Measurements from ENCODE around the gene CDR2.
"Not testable (repeated sequence)": the region's sequence is repeated elsewhere in the genome, so short reads cannot be mapped to it uniquely, and the experiment has no call there.

CDR2 gene

GRCh38 chr16:22379656-22380055 is 5.2 kb upstream of the CDR2 start:
- DNase-seq (ENCODE audit: insufficient read length, low spot score) (no peak), FAIRE-seq (no peak)

- FAIRE-seq: no peak
- no peak for DNase-seq (ENCODE audit: insufficient read length, low spot score)
Observed at GRCh38 chr16:22375963-22376640, 1.7 kb upstream of the CDR2 start.

GRCh38 chr16:22375117-22375962 is 921 bp upstream of the CDR2 start:
- no peak for DNase-seq (ENCODE audit: insufficient read length, low spot score)

GRCh38 chr16:22373662-22374310 is 633 bp downstream of the CDR2 start:
- DNase-seq (ENCODE audit: insufficient read length, low spot score) (no peak), FAIRE-seq (no peak)

More at GRCh38 chr16:22375117-22375962, 921 bp upstream of the CDR2 start:
- no peak for FAIRE-seq

GRCh38 chr16:22372882-22373661 is 1.3 kb downstream of the CDR2 start:
- DNase-seq (ENCODE audit: insufficient read length, low spot score): no peak

GRCh38 chr16:22370038-22370820 is 4.2 kb downstream of the CDR2 start:
- FAIRE-seq (no peak), DNase-seq (ENCODE audit: insufficient read length, low spot score) (no peak)

More at GRCh38 chr16:22372882-22373661, 1.3 kb downstream of the CDR2 start:
- no peak for FAIRE-seq

- DNase-seq (ENCODE audit: insufficient read length, low spot score) (no peak), FAIRE-seq (no peak)
Observed at GRCh38 chr16:22369221-22369811, 5.1 kb downstream of the CDR2 start.

GRCh38 chr16:22368200-22368826 is 6.1 kb downstream of the CDR2 start:
- not testable (repeated sequence) for DNase-seq (ENCODE audit: insufficient read length, low spot score); FAIRE-seq

- FAIRE-seq (no peak), DNase-seq (ENCODE audit: insufficient read length, low spot score) (no peak)
Observed at GRCh38 chr16:22366889-22367288, 7.5 kb downstream of the CDR2 start.

- FAIRE-seq (no peak), DNase-seq (ENCODE audit: insufficient read length, low spot score) (no peak)
Observed at GRCh38 chr16:22366371-22366770, 8.0 kb downstream of the CDR2 start.

- FAIRE-seq (no peak), DNase-seq (ENCODE audit: insufficient read length, low spot score) (no peak)
Observed at GRCh38 chr16:22364241-22364640, 10.2 kb downstream of the CDR2 start.

GRCh38 chr16:22360963-22361659 is 13.3 kb downstream of the CDR2 start:
- DNase-seq (ENCODE audit: insufficient read length, low spot score) (no peak), FAIRE-seq (no peak)

- DNase-seq (ENCODE audit: insufficient read length, low spot score) (no peak), FAIRE-seq (no peak)
Observed at GRCh38 chr16:22359679-22360078, 14.7 kb downstream of the CDR2 start.

- no peak for DNase-seq (ENCODE audit: insufficient read length, low spot score)
- no peak for FAIRE-seq
Observed at GRCh38 chr16:22358000-22358399, 16.4 kb downstream of the CDR2 start.

- FAIRE-seq: no peak
- no peak for DNase-seq (ENCODE audit: insufficient read length, low spot score)
Observed at GRCh38 chr16:22357635-22357971, 16.8 kb downstream of the CDR2 start.

- FAIRE-seq: no peak
- DNase-seq (ENCODE audit: insufficient read length, low spot score): no peak
Observed at GRCh38 chr16:22356930-22357634, 17.3 kb downstream of the CDR2 start.

- no peak for FAIRE-seq
- DNase-seq (ENCODE audit: insufficient read length, low spot score): no peak
Observed at GRCh38 chr16:22355487-22355908, 18.9 kb downstream of the CDR2 start.

GRCh38 chr16:22353933-22354541 is 20.4 kb downstream of the CDR2 start:
- DNase-seq (ENCODE audit: insufficient read length, low spot score) (no peak), FAIRE-seq (no peak)

Measured in HTR-8/SVneo (cell line).